T-cell (primary cell): ENCODE results near the gene AIP. TPM values are rescaled to one million over a fixed set of nuclear protein-coding genes. Genes with fewer than 3 reads are reported as not detected.

Experiments used
- ATAC-seq, 4 experiments: fragments of 200-7000 bp in 3 of 4; fragments of 150-1000 bp in 1 of 4; cut with Tn5 transposase; replicated peaks in 1 of 4; 1 replicate in 3 of 4; 2 replicates in 1 of 4; pipeline ENCODE4 v1.10.0; 2021; ENCODE audit warnings: moderate library complexity in 3 of 4, mild to moderate bottlenecking in 2 of 4, moderate number of reproducible peaks in 1 of 4
- CTCF ChIA-PET, 2 donors: fragments of 300-600 bp; sonication (Branson Sonifier 250); formaldehyde crosslinking; loops; one replicate each; lab custom pipeline; 2022; ENCODE audit warnings: antibody characterized with exemption in 2 of 2; lab: Charles Lee
- POLR2A ChIA-PET, 2 donors: fragments of 300-600 bp; sonication (Branson Sonifier 250); formaldehyde crosslinking; loops; one replicate each; lab custom pipeline; 2022; ENCODE audit warnings: antibody characterized with exemption in 2 of 2; lab: Charles Lee
- DNase-seq, 35 experiments: peaks; one replicate each; pipeline versions ENCODE4 v3.0.0 to v3.0.0-alpha.2; 2013 to 2023
- H3K27ac ChIP-seq: one replicate; pipeline ENCODE4 v1.5.1; 2013; ENCODE audit warnings: low read length
- H3K27me3 ChIP-seq, 2 experiments: replicated peaks in 1 of 2; 1 replicate in 1 of 2; 2 replicates in 1 of 2; pipeline versions ENCODE4 v1.6.1 to v1.7.0; 2013; ENCODE audit warnings: low read length in 1 of 2, mixed read lengths in 1 of 2; ENCODE audit not compliant: control insufficient read depth in 2 of 2, insufficient read depth in 2 of 2; ENCODE audit errors: extremely low read depth in 1 of 2
- H3K36me3 ChIP-seq, 2 donors: 1 replicate in 1 of 2; 2 replicates in 1 of 2; pipeline versions ENCODE4 v1.6.1 to v1.7.0; 2013; ENCODE audit warnings: low read length in 1 of 2; ENCODE audit not compliant: control insufficient read depth in 2 of 2, insufficient read depth in 1 of 2; ENCODE audit errors: extremely low read depth in 1 of 2
- H3K4me1 ChIP-seq, 2 experiments: 1 replicate in 1 of 2; 2 replicates in 1 of 2; pipeline versions ENCODE4 v1.6.1 to v1.7.0; 2013; ENCODE audit warnings: low read length in 2 of 2, mixed read lengths in 1 of 2; ENCODE audit not compliant: insufficient read depth in 2 of 2, control insufficient read depth in 1 of 2; ENCODE audit errors: extremely low read depth in 1 of 2
- H3K4me3 ChIP-seq, 2 donors: 1 replicate in 1 of 2; 2 replicates in 1 of 2; pipeline versions ENCODE4 v1.5.1 to v1.7.0; 2013; ENCODE audit warnings: mild to moderate bottlenecking in 2 of 2, low read length in 1 of 2, moderate library complexity in 1 of 2; ENCODE audit not compliant: control insufficient read depth in 1 of 2; ENCODE audit errors: extremely low read depth in 1 of 2
- H3K9me3 ChIP-seq: 2 replicates; pipeline ENCODE4 v1.7.0; 2013
- H3K27ac Mint-ChIP-seq, 2 donors: one replicate each; pipeline ENCODE4 v1.8.0; 2020 to 2021; ENCODE audit warnings: mild to moderate bottlenecking in 2 of 2, mixed read lengths in 2 of 2
- H3K27me3 Mint-ChIP-seq, 2 donors: one replicate each; pipeline ENCODE4 v1.8.0; 2021 to 2022; ENCODE audit warnings: mixed read lengths in 2 of 2
- H3K36me3 Mint-ChIP-seq: one replicate; pipeline ENCODE4 v1.8.0; 2021; ENCODE audit warnings: mixed read lengths
- H3K4me1 Mint-ChIP-seq, 3 donors: one replicate each; pipeline ENCODE4 v1.8.0; 2020 to 2022; ENCODE audit warnings: mixed read lengths in 3 of 3, mild to moderate bottlenecking in 1 of 3
- H3K4me3 Mint-ChIP-seq, 3 donors: one replicate each; pipeline ENCODE4 v1.8.0; 2020 to 2022; ENCODE audit warnings: mild to moderate bottlenecking in 3 of 3, mixed read lengths in 3 of 3, moderate library complexity in 3 of 3
- H3K9me3 Mint-ChIP-seq, 3 donors: one replicate each; pipeline ENCODE4 v1.8.0; 2020 to 2022; ENCODE audit warnings: mixed read lengths in 3 of 3
- WGBS: methylation state at CpG from one replicate; pipeline ENCODE4 v1.1.5; 2013; ENCODE audit warnings: missing lambda C conversion rate; ENCODE audit not compliant: insufficient coverage; 5-methylcytosine and 5-hydroxymethylcytosine counted together
- total RNA-seq, 35 experiments: library from RNA in 6 of 35; stranded (reverse) in 6 of 35; fragments of 120-200 nt in 1 of 35; gene quantifications; one replicate each; pipeline versions ENCODE4 v1.2.1 to v1.2.4 and lab custom pipeline; 2013 to 2026

The AIP gene
- total RNA-seq, 5 donors from 2014 or later (not counting 1 experiment from before 2014, with no cell fraction given) = 114 to 168 (median 154) TPM

- Mint-ChIP-seq H3K36me3 (no peaks in the 10 kb centered on the region), H3K4me1 (peaks cover 66 to 69% (median 67%) of the 10 kb centered on the region in 3 donors), H3K27ac (peak overlapping the region; percentile 57 to 64), H3K9me3 (no peaks in the 10 kb centered on the region), H3K4me3 (peak overlapping the region in 2 of 3 donors; percentile 17 to 80), H3K27me3 (no peaks in the 10 kb centered on the region)
- WGBS = 97% methylated on average over 3 of the region's 7 CpGs
- Histone ChIP-seq H3K9me3 (no peaks in the 10 kb centered on the region), H3K27ac (no peak overlapping the region), H3K4me1 (peaks cover 24 to 85% of the 10 kb centered on the region in 2 experiments), H3K4me3 (no peak overlapping the region), H3K36me3 (no peaks in the 10 kb centered on the region), H3K27me3 (peaks cover 0 to 11% of the 10 kb centered on the region in 2 experiments)
- DNase-seq (no peak), ATAC-seq (no peak)
- POLR2A ChIA-PET = no interaction called here
- CTCF ChIA-PET = interaction anchor here in 1 of 2 donors (0.7 kb wide), 1 partner anchor 86 kb away, joined by 3 read pairs; no protein-coding TSS in a partner anchor
Measured at GRCh38 chr11:67448220-67448609, 34.6 kb upstream of the AIP start.

- 67% methylated on average over 9 of the region's 9 CpGs for WGBS
- H3K4me1 ChIP-seq = peaks cover 24 to 77% of the 10 kb centered on the region in 2 experiments
- no peaks in the 10 kb centered on the region for H3K27me3 Mint-ChIP-seq
- H3K36me3 ChIP-seq = no peaks in the 10 kb centered on the region
- peak overlapping the region; percentile 37 to 68 for H3K27ac Mint-ChIP-seq
- H3K4me1 Mint-ChIP-seq = peaks cover 59 to 62% (median 60%) of the 10 kb centered on the region in 3 donors
- CTCF ChIA-PET = interaction anchor here in 1 of 2 donors (0.7 kb wide), 1 partner anchor 132 kb away, joined by 7 read pairs; no protein-coding TSS in a partner anchor
- POLR2A ChIA-PET = interaction anchor here in 1 of 2 donors (0.6 kb wide), 1 partner anchor 28 kb away, joined by 5 read pairs; no protein-coding TSS in a partner anchor
- H3K4me3 ChIP-seq = no peak overlapping the region
- ATAC-seq = no peak
- no peak overlapping the region for H3K27ac ChIP-seq
- H3K27me3 ChIP-seq = peaks cover 0 to 11% of the 10 kb centered on the region in 2 experiments
- no peaks in the 10 kb centered on the region for H3K36me3 Mint-ChIP-seq
- no peaks in the 10 kb centered on the region for H3K9me3 ChIP-seq
- no peaks in the 10 kb centered on the region for H3K9me3 Mint-ChIP-seq
- H3K4me3 Mint-ChIP-seq = peak overlapping the region in 1 of 3 donors; percentile 43
- DNase-seq = no peak
Measured at GRCh38 chr11:67449116-67449844, 33.5 kb upstream of the AIP start.

GRCh38 chr11:67450796-67451657, 31.8 kb upstream of the AIP start:
- Mint-ChIP-seq H3K27ac (peak overlapping the region in 1 of 2 donors; percentile 52), H3K4me3 (no peak overlapping the region), H3K36me3 (no peaks in the 10 kb centered on the region), H3K4me1 (peaks cover 42 to 45% (median 43%) of the 10 kb centered on the region in 3 donors), H3K27me3 (no peaks in the 10 kb centered on the region), H3K9me3 (no peaks in the 10 kb centered on the region)
- POLR2A ChIA-PET = interaction anchor here in 1 of 2 donors (0.5 kb wide), 1 partner anchor 138 kb away, joined by 4 read pairs; no protein-coding TSS in a partner anchor
- WGBS = 82% methylated on average over 21 of the region's 25 CpGs
- ATAC-seq = no peak
- peaks cover 14 to 62% of the 10 kb centered on the region in 2 experiments for H3K4me1 ChIP-seq
- CTCF ChIA-PET = interaction anchor here in 1 of 2 donors (0.5 to 0.6 kb wide), 2 partner anchors 36 to 72 kb away, joined by 3 read pairs; no protein-coding TSS in a partner anchor
- peaks cover 0 to 23% of the 10 kb centered on the region in 2 experiments for H3K27me3 ChIP-seq
- H3K36me3 ChIP-seq = no peaks in the 10 kb centered on the region
- H3K9me3 ChIP-seq = no peaks in the 10 kb centered on the region
- DNase-seq = no peak
- H3K27ac ChIP-seq = no peak overlapping the region
- no peak overlapping the region for H3K4me3 ChIP-seq

- peaks cover 36 to 39% (median 37%) of the 10 kb centered on the region in 3 donors for H3K4me1 Mint-ChIP-seq
- ATAC-seq = no peak
- H3K4me3 ChIP-seq = no peak overlapping the region
- peaks cover 12 to 57% of the 10 kb centered on the region in 2 experiments for H3K4me1 ChIP-seq
- WGBS = 93% methylated on average over 14 of the region's 14 CpGs
- no peak overlapping the region for H3K27ac ChIP-seq
- no peak overlapping the region for H3K4me3 Mint-ChIP-seq
- ChIA-PET CTCF (interaction anchor here in 1 of 2 donors (0.5 to 0.6 kb wide), 2 partner anchors 35 to 72 kb away, joined by 3 read pairs; no protein-coding TSS in a partner anchor), POLR2A (interaction anchor here in 1 of 2 donors (0.5 kb wide), 1 partner anchor 138 kb away, joined by 4 read pairs; no protein-coding TSS in a partner anchor)
- H3K36me3 Mint-ChIP-seq = no peaks in the 10 kb centered on the region
- DNase-seq = no peak
- H3K27ac Mint-ChIP-seq = peak overlapping the region in 1 of 2 donors; percentile 52
- peaks cover 0 to 24% of the 10 kb centered on the region in 2 experiments for H3K27me3 ChIP-seq
- H3K9me3 Mint-ChIP-seq = no peaks in the 10 kb centered on the region
- H3K36me3 ChIP-seq = no peaks in the 10 kb centered on the region
- no peaks in the 10 kb centered on the region for H3K27me3 Mint-ChIP-seq
- no peaks in the 10 kb centered on the region for H3K9me3 ChIP-seq
Measured at GRCh38 chr11:67451658-67451976, 31.2 kb upstream of the AIP start.

DNA sequence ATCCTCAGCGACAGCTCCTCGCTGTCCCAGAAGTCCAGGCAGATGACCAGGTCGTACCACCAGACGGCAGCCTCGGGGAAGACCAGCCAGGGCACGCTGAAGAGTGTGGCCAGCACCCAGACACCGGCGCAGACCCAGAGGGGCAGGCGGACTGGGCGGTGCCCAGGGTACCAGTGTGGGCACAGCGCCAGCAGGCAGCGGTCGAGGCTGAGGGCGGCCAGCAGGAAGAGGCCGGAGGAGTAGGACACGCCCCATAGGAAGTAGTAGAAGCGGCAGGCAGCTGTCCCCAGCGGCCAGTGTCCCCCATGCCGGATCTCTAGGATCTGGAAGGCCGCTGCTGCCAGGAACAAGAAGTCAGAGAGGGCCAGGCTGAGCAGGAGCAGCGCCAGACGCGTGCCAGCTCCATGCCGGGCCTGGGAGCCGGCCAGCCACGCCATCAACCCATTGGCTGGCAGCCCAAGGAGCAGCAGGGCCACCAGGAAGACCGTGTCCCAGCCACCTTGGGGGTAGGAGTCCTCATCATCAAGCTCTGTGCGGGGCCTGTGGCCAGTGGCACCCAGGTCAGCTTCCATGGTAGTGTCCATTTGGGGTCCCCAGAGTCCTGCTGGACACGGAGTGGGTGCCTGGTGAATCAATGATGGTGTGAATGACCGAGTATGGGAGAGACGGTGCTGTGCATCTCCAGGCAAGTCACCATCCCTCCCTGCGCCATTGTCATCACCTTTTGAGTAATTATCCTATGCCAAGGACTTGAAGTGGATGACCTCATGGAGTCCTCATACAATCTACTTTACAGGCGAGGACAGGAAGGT, 30.5 kb upstream of the AIP start, which contains the start of gene GPR152:
GPR152 (minus strand) TSS at position 589 of the 812 bp plus-strand sequence; CDS start at position 584, 5 bp downstream.
- WGBS = 88% methylated on average over 29 of the region's 33 CpGs
- DNase-seq (no peak), ATAC-seq (no peak)
- H3K9me3 Mint-ChIP-seq = no peaks in the 10 kb centered on the region
- Histone ChIP-seq H3K27me3 (peaks cover 0 to 24% of the 10 kb centered on the region in 2 experiments), H3K9me3 (no peaks in the 10 kb centered on the region), H3K4me3 (no peak within 1 kb of the TSS), H3K4me1 (peaks cover 11 to 50% of the 10 kb centered on the region in 2 experiments), H3K36me3 (no peaks in the 10 kb centered on the region), H3K27ac (no peak within 1 kb of the TSS)
- H3K4me3 Mint-ChIP-seq = no peak within 1 kb of the TSS
- H3K27ac Mint-ChIP-seq = peak within 1 kb of the TSS in 1 of 2 donors; percentile 52
- ChIA-PET POLR2A (interaction anchor here in 1 of 2 donors (0.5 kb wide), 1 partner anchor 239 kb away, joined by 3 read pairs; no protein-coding TSS in a partner anchor), CTCF (interaction anchor here in 1 of 2 donors (0.5 kb wide), 1 partner anchor 1152 kb away, joined by 3 read pairs; no protein-coding TSS in a partner anchor)
- H3K36me3 Mint-ChIP-seq = no peaks in the 10 kb centered on the region
- H3K27me3 Mint-ChIP-seq = no peaks in the 10 kb centered on the region
- peaks cover 29 to 31% (median 29%) of the 10 kb centered on the region in 3 donors for H3K4me1 Mint-ChIP-seq
